Measurements from ENCODE around the gene SMAD3.

DNA sequence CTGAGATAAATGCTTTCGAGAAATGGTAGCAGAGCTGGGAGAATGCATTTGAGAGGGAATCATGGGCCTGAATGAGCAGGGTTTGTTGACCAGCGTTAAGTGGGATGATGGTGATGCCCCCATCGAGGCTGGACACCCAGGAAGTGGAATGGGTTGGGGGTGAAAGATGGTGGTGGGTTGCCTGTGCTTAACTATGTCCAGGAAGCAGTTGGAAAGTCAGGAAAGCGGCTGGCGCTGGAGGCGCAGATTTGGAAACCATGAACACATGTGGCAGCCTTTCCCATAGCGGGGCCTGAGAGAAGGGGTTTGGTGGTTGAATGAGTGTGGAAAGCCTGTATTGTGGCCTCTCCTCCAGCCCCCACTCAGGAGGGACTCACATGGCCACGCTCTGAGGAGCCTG lies 108.4 kb downstream of the SMAD3 start:
- TF ChIP-seq, protein P1, sequence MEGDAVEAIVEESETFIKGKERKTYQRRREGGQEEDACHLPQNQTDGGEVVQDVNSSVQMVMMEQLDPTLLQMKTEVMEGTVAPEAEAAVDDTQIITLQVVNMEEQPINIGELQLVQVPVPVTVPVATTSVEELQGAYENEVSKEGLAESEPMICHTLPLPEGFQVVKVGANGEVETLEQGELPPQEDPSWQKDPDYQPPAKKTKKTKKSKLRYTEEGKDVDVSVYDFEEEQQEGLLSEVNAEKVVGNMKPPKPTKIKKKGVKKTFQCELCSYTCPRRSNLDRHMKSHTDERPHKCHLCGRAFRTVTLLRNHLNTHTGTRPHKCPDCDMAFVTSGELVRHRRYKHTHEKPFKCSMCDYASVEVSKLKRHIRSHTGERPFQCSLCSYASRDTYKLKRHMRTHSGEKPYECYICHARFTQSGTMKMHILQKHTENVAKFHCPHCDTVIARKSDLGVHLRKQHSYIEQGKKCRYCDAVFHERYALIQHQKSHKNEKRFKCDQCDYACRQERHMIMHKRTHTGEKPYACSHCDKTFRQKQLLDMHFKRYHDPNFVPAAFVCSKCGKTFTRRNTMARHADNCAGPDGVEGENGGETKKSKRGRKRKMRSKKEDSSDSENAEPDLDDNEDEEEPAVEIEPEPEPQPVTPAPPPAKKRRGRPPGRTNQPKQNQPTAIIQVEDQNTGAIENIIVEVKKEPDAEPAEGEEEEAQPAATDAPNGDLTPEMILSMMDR (IDR thresholded peaks at IDR 0.05), result no peak
- no peak for TF ChIP-seq POLR2A (IDR thresholded peaks at IDR 0.05)
